Stimulated activated naive CD8-positive, alpha-beta T cell treated with anti-CD3 and anti-CD28 coated beads, Interleukin-15, amount 100 ng/mL, for 72 hours (primary cell): Measurements from ENCODE around the gene EEF1AKMT1.
"Not testable (repeated sequence)": the region's sequence is repeated elsewhere in the genome, so short reads cannot be mapped to it uniquely, and the experiment has no call there.

Experiments used
- ATAC-seq: fragments of 150-1000 bp; cut with Tn5 transposase; 2 replicates; pipeline ENCODE4 v1.10.0; 2021; ENCODE audit warnings: mild to moderate bottlenecking, moderate library complexity
- DNase-seq, 2 donors: peaks; one replicate each; pipeline ENCODE4 v3.0.0; 2021 to 2022
- H3K27ac Mint-ChIP-seq, 2 donors: one replicate each; pipeline ENCODE4 v1.8.0; 2022; ENCODE audit warnings: mild to moderate bottlenecking in 2 of 2, mixed read lengths in 2 of 2, moderate library complexity in 2 of 2
- H3K27me3 Mint-ChIP-seq: one replicate; pipeline ENCODE4 v1.8.0; 2022; ENCODE audit warnings: mixed read lengths
- H3K4me1 Mint-ChIP-seq: one replicate; pipeline ENCODE4 v1.8.0; 2022; ENCODE audit warnings: mild to moderate bottlenecking, mixed read lengths
- H3K4me3 Mint-ChIP-seq, 2 donors: one replicate each; pipeline ENCODE4 v1.8.0; 2022; ENCODE audit warnings: mild to moderate bottlenecking in 2 of 2, mixed read lengths in 2 of 2, moderate library complexity in 1 of 2
- H3K9me3 Mint-ChIP-seq, 2 donors: one replicate each; pipeline ENCODE4 v1.8.0; 2022; ENCODE audit warnings: mixed read lengths in 2 of 2

Gene EEF1AKMT1

GRCh38 chr13:20700288-20700687 is 73.5 kb downstream of the EEF1AKMT1 start:
- H3K27me3 Mint-ChIP-seq: peaks cover 23% of the 10 kb centered on the region
- H3K27ac Mint-ChIP-seq: no peak overlapping the region
- H3K4me3 Mint-ChIP-seq: no peak overlapping the region
- H3K4me1 Mint-ChIP-seq: peaks cover 11% of the 10 kb centered on the region
- ATAC-seq (no peak), DNase-seq (no peak)
- no peaks in the 10 kb centered on the region for H3K9me3 Mint-ChIP-seq

GRCh38 chr13:20699715-20700114 is 74.0 kb downstream of the EEF1AKMT1 start:
- H3K27me3 Mint-ChIP-seq: peaks cover 25% of the 10 kb centered on the region
- no peak for ATAC-seq

GRCh38 chr13:20696073-20696472 is 77.7 kb downstream of the EEF1AKMT1 start:
- Mint-ChIP-seq H3K9me3 (no peaks in the 10 kb centered on the region), H3K4me1 (no peaks in the 10 kb centered on the region), H3K4me3 (no peak overlapping the region), H3K27me3 (peaks cover 25% of the 10 kb centered on the region), H3K27ac (no peak overlapping the region)
- ATAC-seq: no peak
- DNase-seq: no peak

More at GRCh38 chr13:20699715-20700114, 74.0 kb downstream of the EEF1AKMT1 start:
- H3K4me1 Mint-ChIP-seq: peaks cover 11% of the 10 kb centered on the region
- no peak overlapping the region for H3K4me3 Mint-ChIP-seq
- no peak overlapping the region for H3K27ac Mint-ChIP-seq
- no peaks in the 10 kb centered on the region for H3K9me3 Mint-ChIP-seq
- no peak for DNase-seq

- Mint-ChIP-seq H3K9me3 (no peaks in the 10 kb centered on the region), H3K4me3 (no peak overlapping the region), H3K27ac (no peak overlapping the region), H3K27me3 (peaks cover 11% of the 10 kb centered on the region), H3K4me1 (no peaks in the 10 kb centered on the region)
- DNase-seq (no peak), ATAC-seq (no peak)
Measured at GRCh38 chr13:20691616-20692015, 82.1 kb downstream of the EEF1AKMT1 start.

- ATAC-seq (no peak), DNase-seq (no peak)
- Mint-ChIP-seq H3K4me1 (no peaks in the 10 kb centered on the region), H3K4me3 (no peak overlapping the region), H3K9me3 (no peaks in the 10 kb centered on the region), H3K27me3 (no peaks in the 10 kb centered on the region), H3K27ac (no peak overlapping the region)
Measured at GRCh38 chr13:20689291-20689690, 84.5 kb downstream of the EEF1AKMT1 start.

DNA sequence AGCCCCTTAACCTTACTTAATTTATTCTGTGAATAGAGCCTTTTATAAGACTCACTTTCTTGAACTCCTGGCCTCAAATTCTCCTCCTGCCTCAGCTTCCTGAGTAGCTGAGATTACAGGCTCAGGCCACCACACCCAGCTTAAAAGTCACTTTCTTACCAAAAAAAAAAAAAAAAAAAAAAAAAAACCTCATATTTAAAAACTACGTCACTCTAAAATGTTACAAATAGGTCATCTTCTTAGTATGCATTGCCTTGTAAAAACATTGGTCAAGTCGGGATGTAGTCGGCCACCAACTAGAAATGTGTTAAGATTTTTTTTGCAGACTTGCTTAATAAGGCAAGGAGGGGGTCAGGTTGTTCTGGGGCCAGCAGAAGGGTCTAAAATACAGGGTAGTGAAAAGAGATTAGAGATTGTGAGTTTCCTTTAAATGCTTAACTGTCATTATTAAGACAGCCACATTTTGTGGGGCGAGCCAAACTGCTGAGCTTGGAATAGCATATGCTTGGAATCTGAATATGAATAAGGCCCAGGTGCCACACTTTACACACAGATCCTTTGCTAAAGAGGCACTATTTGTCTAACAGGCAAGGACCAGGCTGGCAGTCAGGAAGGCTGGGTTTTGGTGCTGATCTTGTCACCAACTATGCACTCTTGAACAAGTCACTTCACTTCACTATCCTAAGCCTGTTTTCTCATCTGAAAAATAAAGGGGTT is 86.7 kb downstream of the EEF1AKMT1 start:
- no peak for ATAC-seq
- Mint-ChIP-seq H3K27ac (no peak overlapping the region), H3K9me3 (no peaks in the 10 kb centered on the region), H3K27me3 (no peaks in the 10 kb centered on the region), H3K4me1 (no peaks in the 10 kb centered on the region), H3K4me3 (no peak overlapping the region)
- DNase-seq: no peak

- no peaks in the 10 kb centered on the region for H3K4me1 Mint-ChIP-seq
- ATAC-seq: no peak
- DNase-seq: no peak
Measured at GRCh38 chr13:20686167-20686566, 87.6 kb downstream of the EEF1AKMT1 start.

DNA sequence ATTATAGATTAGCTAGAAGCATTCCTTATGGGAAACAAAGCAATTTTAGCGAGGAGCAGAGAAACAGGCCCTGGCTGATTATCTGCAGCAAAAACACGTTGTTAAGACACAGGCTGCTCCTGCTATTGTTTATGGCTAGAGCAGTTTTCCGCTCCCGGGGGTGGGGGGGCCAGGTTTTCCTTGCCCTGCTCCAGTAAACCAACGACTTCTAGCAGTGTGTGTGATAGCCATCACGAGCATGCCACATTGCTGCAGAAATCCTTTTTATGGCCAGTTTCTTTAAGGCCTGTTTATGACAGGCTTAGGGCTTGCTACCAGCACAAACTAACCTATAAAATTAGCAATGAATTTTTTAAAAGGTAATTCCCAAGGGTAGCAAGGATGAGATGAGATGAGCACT is 88.7 kb downstream of the EEF1AKMT1 start:
- Mint-ChIP-seq H3K27me3 (no peaks in the 10 kb centered on the region), H3K4me3 (no peak overlapping the region), H3K4me1 (no peaks in the 10 kb centered on the region), H3K27ac (no peak overlapping the region), H3K9me3 (no peaks in the 10 kb centered on the region)
- ATAC-seq: no peak
- no peak for DNase-seq

More at GRCh38 chr13:20686167-20686566, 87.6 kb downstream of the EEF1AKMT1 start:
- Mint-ChIP-seq H3K4me3 (no peak overlapping the region), H3K9me3 (no peaks in the 10 kb centered on the region), H3K27me3 (no peaks in the 10 kb centered on the region), H3K27ac (no peak overlapping the region)

DNA sequence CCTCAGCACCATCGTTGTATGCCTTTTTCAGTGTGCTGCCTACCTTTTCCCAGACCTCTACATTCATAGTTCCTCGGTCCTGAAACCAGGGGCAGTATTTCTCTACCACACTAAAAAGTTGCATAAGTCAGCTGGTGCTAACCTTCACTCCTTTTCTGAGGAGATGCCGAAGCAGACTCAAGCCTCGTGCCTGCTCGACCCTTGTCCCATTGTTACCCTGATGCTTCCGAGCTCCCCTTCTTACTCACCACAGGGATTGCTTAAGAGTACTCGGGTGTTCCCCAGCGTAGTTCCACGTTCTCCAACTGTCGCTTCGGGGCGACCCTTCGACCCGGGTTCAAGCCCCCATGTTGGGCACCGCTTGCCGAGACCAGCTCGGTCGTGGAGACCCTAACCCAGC is 89.2 kb downstream of the EEF1AKMT1 start:
- H3K9me3 Mint-ChIP-seq: no peaks in the 10 kb centered on the region
- H3K4me3 Mint-ChIP-seq: no peak overlapping the region
- H3K4me1 Mint-ChIP-seq: no peaks in the 10 kb centered on the region
- ATAC-seq: no peak
- no peak for DNase-seq
- no peaks in the 10 kb centered on the region for H3K27me3 Mint-ChIP-seq
- H3K27ac Mint-ChIP-seq: peak overlapping the region in 1 of 2 donors; percentile 72

- Mint-ChIP-seq H3K4me3 (no peak overlapping the region), H3K4me1 (no peaks in the 10 kb centered on the region), H3K27me3 (no peaks in the 10 kb centered on the region), H3K27ac (no peak overlapping the region), H3K9me3 (no peaks in the 10 kb centered on the region)
- DNase-seq (no peak), ATAC-seq (no peak)
Measured at GRCh38 chr13:20684041-20684440, 89.7 kb downstream of the EEF1AKMT1 start.

DNA sequence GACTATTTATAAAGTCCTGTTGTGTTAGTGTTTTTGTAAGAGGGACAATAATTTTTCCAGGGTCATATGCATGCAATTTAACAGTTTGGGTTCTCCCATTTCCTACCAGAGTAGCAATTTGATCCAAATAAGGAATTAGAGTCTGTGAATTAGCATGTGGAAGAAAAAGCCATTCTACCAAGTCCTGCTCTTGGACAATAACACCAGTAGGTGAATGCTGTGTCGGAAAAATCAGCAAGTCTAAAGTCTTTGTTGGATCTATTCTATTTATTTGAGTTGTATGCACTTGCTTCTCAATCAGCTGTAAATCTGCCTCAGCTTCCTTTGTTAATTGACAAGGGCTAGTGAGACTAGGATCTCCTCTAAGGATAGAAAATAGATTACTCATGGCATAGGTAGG is 91.7 kb downstream of the EEF1AKMT1 start:
- Mint-ChIP-seq H3K27me3 (no peaks in the 10 kb centered on the region), H3K4me3 (no peak overlapping the region), H3K27ac (no peak overlapping the region), H3K4me1 (no peaks in the 10 kb centered on the region), H3K9me3 (no peaks in the 10 kb centered on the region)
- DNase-seq: no peak
- ATAC-seq: no peak

DNA sequence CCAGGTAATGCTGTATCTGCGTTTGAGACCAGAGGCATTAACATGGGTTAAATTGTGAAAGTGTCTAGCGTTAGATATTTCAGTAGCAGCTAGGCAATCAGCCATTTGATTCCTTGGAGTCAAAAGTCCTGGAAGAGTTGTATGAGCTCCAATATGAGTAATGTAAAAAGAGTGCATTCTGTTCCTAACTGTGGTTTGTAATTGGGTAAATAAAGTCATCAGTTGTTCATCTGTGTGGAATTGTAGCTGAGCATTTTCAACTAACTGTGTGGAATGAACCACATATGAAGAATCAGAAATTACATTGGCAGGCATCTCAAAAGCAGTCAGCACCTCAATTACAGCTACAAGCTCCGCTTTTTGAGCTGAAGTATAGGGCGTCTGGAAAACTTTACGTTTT is 92.3 kb downstream of the EEF1AKMT1 start:
- H3K27ac Mint-ChIP-seq, H3K4me1 Mint-ChIP-seq, H3K27me3 Mint-ChIP-seq, DNase-seq, H3K9me3 Mint-ChIP-seq, H3K4me3 Mint-ChIP-seq, ATAC-seq: not testable (repeated sequence)

- Mint-ChIP-seq H3K27ac (no peak overlapping the region), H3K4me3 (no peak overlapping the region), H3K4me1 (no peaks in the 10 kb centered on the region), H3K27me3 (no peaks in the 10 kb centered on the region), H3K9me3 (no peaks in the 10 kb centered on the region)
- no peak for ATAC-seq
- DNase-seq: no peak
Measured at GRCh38 chr13:20680416-20681080, 93.2 kb downstream of the EEF1AKMT1 start.

DNA sequence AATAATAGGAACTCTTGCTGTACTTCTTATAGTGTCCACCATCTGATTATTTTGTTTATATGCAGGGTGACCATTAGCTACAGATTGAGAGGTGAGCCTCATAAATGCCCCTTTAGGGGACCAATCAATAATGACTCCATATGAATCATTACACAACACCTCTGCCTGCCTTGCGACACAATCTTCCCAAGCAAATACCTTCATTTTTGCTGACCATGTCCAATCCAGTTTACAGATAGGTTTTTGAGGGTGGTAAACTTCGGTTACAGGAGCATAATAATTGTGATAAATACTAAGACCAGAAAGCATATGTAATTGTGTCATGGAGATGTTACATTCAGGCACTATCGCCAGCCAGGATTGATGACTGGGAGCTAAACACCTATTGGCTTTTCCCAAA is 93.9 kb downstream of the EEF1AKMT1 start:
- ATAC-seq (no peak), DNase-seq (no peak)
- Mint-ChIP-seq H3K27me3 (no peaks in the 10 kb centered on the region), H3K4me3 (no peak overlapping the region), H3K4me1 (no peaks in the 10 kb centered on the region), H3K27ac (no peak overlapping the region), H3K9me3 (no peaks in the 10 kb centered on the region)
